ENCODE results near the gene TPP2.

GRCh38 chr13:102599426-102600012 lies 2.7 kb downstream of the TPP2 start:
- no peak for TF ChIP-seq CTCF (IDR thresholded peaks at IDR 0.05)
- TF ChIP-seq POLR2A (IDR thresholded peaks at IDR 0.05): no peak

All from thyroid gland (tissue), 4 donors.